Fibroblast of lung (primary cell): Measurements from ENCODE around the gene DNAJC11.

ENCODE experiments used
- EZH2 ChIP-seq: IDR thresholded peaks from 2 replicates; pipeline ENCODE4 v1.5.1; 2012; ENCODE audit warnings: low read length, control low read depth, mild to moderate bottlenecking; ENCODE audit errors: missing control alignments
- TF ChIP-seq, protein P1 (sequence below), 2 donors: IDR thresholded peaks in 1 of 2; conservative IDR thresholded peaks in 1 of 2; 1 replicate in 1 of 2; 2 replicates in 1 of 2; pipeline ENCODE4 v1.5.1; 2011 to 2012; ENCODE audit warnings: low read length in 2 of 2, control low read depth in 1 of 2, inconsistent platforms in 1 of 2, low read depth in 1 of 2, mild to moderate bottlenecking in 1 of 2

DNA sequence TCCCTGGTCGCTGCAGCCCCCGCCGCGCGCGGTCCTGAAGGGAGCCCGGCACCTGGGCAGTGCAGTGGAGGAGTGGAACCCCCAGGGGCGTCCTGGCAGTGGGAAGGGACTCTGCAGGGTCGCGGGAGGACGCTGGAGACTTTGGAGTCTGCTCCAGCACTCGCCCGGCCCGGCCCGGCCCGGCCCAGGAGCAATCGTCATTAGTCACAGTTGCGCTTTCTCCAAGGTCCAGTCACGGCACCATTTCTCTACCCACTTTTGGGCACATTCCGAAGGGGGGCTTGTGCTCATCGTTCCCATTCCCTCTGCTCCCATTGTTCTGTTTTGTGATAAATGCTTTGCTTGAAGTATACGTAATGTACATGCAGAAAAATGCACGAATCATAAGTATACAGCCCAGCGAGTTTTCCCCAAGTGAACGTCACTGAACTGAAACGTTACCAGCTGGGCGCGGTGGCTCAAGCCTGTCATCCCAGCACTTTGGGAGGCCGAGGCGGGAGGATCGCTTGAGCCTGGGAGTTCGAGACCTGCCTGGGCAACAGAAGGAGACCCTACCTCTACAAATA lies 75.9 kb downstream of the DNAJC11 start:
- TF ChIP-seq, protein P1, sequence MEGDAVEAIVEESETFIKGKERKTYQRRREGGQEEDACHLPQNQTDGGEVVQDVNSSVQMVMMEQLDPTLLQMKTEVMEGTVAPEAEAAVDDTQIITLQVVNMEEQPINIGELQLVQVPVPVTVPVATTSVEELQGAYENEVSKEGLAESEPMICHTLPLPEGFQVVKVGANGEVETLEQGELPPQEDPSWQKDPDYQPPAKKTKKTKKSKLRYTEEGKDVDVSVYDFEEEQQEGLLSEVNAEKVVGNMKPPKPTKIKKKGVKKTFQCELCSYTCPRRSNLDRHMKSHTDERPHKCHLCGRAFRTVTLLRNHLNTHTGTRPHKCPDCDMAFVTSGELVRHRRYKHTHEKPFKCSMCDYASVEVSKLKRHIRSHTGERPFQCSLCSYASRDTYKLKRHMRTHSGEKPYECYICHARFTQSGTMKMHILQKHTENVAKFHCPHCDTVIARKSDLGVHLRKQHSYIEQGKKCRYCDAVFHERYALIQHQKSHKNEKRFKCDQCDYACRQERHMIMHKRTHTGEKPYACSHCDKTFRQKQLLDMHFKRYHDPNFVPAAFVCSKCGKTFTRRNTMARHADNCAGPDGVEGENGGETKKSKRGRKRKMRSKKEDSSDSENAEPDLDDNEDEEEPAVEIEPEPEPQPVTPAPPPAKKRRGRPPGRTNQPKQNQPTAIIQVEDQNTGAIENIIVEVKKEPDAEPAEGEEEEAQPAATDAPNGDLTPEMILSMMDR (conservative IDR thresholded peaks at IDR 0.05 in 1 of 2, IDR thresholded peaks at IDR 0.05 in 1 of 2; ENCODE audit: low read depth in 1 of 2, low read length in 2 of 2): no peak
- TF ChIP-seq EZH2: no peak
